Muscle of arm (tissue), 12 donors: ENCODE results near the gene BMX. TPM values are rescaled to one million over a fixed set of nuclear protein-coding genes. Genes with fewer than 3 reads are reported as not detected.

ENCODE experiments used
- DNase-seq: peaks from one replicate; pipeline ENCODE4 v3.0.0-alpha.2; 2013
- polyA plus RNA-seq, 12 donors: library from polyadenylated mRNA; unstranded; fragments of 120-200 nt; gene quantifications; one replicate each; pipeline ENCODE4 v1.2.1, GENCODE V29; 2013; ENCODE audit not compliant: insufficient read length in 12 of 12

The BMX gene
- polyA plus RNA-seq, 12 donors: 1.4 to 5.6 (median 2.4) TPM; not detected in 2

DNA sequence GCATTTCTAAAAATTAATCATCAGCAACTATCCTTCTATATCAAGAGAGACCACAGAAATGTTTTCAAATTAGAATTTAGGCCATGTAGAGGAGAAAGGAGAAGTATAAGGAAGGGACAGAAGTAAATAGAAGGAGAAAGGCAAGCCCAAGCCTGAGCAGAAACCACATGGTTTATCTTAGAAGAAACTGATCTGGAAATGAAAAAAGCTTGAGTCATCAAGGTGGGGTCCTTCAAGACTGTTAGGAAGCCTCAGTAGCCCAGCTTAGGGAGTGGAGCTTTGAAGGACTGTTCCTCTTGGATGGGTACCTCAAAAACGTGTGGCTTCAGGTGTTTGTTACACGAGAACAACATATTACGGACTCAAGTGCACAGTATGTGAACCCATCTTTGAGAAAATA is 4.5 kb downstream of the BMX start:
- no peak for DNase-seq

DNA sequence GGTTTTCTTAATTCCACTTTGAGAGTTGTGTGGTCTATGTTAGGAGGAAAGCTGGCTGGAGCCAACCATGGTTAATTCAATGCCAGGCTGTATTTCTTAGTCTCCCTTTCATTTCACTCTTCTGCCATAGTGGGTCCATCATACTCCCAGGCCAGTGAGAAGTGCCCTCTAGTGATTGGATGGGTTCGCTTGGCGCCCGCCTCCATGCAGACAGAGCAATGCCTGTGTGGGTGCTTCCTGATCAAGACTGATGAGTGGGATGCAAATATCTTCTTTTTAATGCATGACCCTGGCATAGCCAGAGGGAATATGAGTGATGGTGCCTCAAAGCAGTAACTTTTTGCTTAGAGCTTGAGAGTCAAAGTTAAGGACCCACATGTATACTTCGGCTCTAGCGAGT is 6.4 kb downstream of the BMX start:
- DNase-seq: no peak

DNA sequence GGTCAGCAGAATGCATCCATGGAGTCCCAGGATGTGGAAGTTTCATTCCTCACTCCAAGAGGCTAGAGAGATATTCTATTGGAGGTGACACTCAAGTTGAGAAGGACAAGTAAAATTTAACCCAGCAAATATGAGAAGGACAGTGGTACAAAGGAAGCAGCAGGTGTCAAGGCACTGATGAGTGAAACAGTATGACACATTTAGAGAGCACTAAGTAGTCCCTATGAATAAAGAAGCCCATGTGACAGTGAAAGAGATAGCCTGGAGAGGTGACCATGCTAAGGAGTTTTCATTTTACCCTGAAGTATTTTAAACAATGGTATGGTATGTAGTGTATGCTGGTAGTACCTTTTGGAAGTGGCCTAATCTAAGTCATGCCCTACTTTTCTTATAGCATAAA is 9.2 kb downstream of the BMX start:
- DNase-seq: no peak

DNA sequence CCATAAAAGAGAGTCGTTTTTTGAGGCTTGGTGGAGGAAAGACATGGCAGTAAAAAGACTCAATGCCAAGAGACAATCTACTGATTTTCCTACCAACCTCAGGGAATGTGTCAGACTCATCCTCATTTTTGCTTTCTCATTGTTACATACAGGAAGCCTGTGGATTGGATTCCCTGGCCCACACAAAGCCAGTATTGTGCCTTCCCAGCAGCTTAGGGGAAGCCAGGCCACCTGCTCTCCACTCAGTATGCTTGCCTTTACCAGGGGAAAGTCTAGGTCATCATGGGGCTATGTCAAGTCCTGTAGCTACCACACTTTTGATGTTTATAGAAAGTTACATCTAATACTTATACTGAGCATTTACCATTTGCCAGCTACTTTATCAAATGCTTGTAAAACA is 11.0 kb downstream of the BMX start:
- no peak for DNase-seq

DNA sequence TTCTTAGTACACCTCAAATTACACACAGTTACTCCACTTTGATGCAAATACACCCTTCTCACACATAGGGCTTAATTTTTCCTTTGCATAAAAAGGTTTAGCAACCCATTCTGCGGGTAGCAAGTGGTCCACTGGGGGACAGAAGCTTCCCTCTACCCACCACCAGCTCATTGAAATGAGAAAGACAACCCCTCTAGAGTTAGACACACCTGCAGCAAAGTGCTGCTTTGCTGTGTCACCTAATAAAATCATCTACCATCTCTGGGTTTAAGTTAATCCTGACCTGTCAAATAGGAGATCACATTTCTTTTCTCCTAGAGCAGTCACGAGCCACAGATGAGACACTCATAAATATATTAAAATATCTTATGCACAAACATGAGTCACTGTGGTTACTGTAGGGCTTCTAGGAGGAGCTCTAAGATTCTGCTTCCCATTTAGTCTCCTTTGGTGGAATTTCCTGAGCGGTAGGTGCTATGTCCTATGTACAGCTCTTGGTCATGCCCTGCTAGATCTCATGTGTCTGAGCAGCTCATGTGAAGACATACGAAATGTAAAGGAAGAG is 11.9 kb downstream of the BMX start:
- no peak for DNase-seq

DNA sequence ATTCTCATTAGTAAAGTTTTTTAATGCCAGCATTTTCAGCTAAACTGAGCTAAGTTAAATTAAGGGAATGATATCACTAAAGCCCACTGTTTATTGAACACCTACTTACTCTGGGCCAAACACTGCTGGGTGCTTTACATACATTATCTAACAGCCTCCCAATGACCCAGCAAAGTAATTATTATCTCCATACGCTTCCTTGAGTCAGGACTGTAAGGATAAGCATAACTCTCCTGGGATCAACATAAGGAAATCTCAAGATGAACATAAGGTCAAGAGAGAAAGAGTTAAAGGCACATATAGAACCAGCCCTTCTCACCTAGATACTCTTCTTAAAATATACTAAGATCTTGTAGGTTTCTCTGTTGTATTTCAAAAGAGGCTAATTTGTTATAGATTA is 13.7 kb downstream of the BMX start:
- no peak for DNase-seq

DNA sequence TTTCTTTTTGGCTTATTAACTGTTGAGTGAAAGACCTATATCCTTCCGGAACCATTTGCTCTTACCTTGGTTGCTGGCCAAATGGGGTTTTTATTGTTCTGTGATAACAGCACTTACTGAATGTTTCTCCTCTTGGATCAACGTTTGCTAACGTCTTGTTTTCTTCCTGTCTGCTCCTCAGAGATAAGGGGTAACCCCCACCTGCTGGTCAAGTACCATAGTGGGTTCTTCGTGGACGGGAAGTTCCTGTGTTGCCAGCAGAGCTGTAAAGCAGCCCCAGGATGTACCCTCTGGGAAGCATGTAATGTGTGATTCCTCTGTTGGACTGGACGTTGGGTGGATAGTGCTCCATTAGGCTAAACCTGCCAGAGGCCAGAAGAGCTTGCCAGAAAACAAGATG is 15.3 kb downstream of the BMX start:
- no peak for DNase-seq

DNA sequence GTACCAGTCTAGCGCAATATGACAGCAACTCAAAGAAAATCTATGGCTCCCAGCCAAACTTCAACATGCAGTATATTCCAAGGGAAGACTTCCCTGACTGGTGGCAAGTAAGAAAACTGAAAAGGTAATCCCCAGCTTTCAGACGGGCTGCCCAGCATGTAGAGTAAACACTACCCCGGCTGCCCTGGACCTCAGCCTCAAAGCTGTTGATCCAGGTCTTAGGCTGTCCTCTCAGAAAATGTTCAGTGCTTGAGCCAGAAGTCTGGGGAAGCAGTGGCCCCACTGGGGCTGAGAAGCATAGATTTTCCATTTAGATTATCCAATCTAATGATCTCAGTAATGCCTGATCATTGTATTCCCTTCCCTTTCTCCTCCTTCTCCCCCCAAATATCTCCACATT is 21.9 kb downstream of the BMX start:
- no peak for DNase-seq

DNA sequence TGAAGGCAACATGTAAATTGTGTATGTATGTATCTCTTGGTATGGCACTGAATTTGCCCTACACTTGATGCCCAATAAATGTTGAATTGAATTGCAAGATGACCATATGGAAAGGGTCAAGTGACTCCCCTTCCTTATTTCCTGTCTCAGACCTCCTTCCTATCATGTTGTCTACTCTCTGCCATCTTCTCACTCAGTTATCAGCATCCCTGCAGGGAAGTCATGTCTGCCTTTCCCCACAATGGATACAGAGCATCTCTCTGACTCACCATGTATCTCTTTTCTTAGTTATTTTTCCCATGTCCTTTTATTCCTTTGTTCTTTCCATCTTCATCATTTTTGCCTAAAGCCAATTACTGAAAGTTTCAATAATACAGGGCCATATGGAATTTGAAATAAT is 22.5 kb downstream of the BMX start:
- DNase-seq: no peak

DNA sequence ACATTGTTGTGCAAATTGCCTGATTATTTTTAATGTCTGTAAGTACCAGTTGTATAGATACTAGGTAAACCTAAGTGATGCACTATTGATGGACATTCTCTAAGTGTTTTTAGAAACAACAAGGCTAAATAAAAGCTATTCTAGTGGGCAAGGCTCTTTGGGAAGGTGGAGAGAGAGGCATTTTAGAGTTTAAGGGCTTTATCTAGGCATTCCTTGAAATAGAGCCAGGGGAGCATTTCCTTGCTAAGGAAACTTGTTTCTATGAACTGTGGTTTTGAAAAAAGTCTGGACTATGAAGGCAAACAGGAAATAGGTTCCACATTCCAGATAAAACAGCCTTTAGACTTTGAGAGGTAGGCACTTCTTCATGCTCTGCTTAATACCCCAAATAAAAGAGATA is 23.8 kb downstream of the BMX start:
- no peak for DNase-seq

DNA sequence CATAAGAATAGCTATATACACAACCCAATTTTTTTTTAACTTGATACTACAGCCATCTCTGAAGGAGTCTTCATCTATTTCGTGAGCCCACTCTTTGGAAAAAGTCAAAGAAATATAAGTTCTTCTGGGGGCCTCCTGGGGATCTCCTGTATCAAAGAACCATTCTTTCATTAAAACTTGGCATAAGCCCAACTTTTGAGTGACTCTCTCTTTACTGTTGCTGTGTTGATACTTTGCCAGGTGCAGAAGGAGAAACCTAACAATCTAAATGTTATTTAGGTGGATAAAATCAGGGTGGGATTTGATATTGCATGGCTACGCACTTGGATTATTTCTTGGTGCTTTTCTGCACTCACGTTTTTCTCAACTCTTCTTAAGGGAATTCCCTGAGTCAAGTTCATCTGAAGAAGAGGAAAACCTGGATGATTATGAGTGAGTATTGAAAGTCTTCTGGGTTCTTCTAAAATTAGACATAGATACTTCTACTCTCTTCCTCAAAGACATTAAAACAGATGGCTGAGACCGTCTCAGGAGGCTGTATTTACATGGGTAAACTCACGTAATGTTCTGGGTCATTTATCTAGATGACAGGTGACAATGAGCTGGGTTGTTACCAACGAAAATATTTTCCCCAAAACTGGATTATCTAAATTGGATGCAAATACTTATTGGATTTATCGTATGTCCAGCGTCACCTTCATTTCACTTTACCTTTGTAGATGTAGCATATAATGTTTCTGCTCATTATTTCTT is 25.2 kb downstream of the BMX start:
- no peak for DNase-seq

DNA sequence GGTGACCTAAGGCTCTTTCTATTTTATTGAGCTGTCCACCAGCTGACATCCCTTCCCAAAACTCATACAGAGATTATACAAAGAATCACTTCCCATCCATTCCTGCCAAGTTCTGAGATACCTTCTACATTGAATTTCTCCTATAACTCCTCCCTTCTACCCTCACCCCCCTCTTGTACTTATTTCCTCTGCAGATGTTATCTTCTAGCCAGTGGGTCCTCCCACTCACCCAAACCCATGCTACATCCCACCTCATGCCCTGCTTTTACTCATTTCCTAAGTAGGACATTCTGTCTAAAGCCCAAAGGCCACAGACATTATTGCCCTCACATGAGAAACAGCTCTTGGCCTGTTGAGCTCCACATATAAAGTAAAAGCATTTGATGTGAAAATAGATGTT is 28.6 kb downstream of the BMX start:
- no peak for DNase-seq

DNA sequence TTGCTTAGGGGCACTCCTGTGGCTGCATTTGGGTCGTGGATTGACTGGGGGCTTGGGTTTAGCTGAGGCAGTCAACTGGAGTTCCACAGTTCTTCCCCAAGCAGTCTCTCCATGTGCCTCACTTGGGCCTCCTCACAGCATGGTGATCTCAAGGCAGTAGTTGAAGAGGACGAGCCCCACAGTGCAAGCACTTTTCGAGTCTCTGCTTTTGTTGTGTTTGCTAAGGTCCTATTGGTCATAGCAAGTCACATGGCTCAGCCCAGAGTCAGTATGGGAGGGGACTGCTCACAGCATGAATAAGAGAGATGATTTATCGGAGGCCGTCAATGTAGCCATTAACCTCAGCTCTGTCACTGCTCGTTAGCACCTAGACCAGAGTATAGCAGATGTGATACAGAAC is 29.7 kb downstream of the BMX start:
- DNase-seq: no peak

DNA sequence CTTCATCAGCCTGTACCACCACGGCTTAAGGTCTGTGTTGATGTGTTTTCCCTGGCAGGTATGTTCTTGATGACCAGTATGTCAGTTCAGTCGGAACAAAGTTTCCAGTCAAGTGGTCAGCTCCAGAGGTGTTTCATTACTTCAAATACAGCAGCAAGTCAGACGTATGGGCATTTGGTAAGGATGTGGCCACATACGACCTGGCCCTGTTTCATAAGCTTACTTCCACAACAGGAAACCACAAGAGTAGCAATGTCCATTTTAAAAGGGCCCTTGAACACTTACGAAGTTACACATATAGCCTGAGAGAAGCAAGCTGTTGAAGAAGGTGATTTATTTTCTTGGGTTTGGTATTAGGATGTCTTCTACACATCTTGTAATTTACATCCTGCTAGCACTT is 46.1 kb downstream of the BMX start:
- no peak for DNase-seq

DNA sequence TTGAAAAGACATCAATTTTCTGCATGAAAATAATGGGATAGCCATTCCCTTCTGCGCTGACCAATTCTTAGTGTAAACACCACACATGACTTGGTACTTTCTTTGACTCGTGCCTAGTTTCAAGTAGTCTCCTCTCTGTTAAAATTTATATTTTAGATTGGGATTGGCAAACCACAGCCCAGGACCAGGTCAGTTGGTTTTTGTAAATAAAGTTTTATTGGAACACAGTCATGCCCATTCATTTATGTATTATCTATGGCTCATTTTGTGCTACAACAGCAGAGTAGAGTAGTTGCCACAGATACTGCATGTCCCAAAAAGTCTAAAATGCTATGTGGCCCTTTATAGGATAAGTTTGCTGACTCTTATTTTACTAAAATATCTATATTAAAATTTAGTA is 46.7 kb downstream of the BMX start:
- DNase-seq: no peak

DNA sequence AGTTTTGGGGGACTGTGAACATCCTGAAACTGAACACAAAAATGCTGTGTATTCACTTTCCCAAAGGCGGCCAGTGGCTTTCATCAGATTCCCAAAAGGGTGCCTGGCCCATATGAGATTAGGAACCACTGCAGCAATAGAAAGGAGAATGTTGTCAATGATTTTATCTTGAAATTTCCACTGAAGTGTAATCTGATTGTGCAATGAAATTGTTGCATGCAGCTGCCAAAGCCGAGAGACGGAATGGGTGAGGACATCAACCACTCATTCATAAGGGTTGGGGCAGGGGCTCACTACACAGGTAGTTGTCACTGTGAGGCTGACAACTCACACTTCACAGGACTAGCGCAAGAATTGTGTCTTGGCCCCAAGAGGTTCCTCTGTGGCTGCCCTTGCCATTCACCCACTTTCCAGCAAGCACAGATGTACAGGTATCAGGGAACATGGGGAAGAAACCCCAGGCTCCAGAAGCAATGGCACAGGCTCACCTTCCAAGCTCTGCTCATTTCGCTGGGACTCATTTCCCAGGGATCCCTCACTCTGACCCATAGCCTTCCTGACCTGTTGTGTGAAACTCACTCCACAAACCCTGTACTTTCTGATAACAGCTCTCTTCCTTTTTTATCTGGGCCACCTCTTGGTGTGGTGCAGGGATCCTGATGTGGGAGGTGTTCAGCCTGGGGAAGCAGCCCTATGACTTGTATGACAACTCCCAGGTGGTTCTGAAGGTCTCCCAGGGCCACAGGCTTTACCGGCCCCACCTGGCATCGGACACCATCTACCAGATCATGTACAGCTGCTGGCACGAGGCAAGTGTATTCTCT is 48.8 kb downstream of the BMX start:
- no peak for DNase-seq

DNA sequence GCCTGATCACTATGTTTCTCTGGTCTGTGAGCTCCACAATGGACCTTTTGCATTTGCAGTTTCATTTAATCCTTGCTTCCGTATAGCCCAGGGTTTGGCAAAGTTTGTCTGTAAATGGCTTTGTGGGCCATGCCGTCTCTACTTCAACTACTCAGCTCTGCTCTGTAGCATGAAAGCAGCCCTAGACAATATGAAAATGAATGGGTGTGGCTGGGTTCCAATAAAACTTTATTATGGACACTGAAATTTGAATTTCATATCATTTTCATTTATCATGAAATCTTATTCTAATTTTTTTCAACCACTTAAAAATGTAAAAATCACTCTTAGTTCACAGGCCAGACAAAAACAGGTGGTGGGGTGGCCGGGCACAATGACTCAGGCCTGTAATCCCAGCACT is 58.6 kb downstream of the BMX start:
- no peak for DNase-seq

DNA sequence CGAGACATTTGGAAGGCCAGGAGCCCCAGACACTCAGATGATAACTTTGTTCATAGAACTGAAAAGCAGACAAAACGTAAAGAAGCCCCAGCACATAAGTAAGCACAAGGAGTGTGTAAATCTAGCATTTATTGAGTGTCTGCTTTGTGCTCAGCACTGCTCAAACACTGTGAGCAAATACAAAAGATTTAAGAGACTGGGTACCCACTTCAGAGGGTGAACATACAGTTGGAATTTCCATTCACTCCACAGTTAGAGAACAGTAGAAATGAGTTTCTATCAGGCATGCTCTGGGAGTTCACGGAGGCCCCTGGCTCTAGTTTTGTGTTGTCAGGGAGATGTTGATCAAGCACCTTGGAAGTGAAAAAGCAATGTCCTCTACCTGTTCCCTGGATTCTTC is 60.3 kb downstream of the BMX start:
- no peak for DNase-seq

DNA sequence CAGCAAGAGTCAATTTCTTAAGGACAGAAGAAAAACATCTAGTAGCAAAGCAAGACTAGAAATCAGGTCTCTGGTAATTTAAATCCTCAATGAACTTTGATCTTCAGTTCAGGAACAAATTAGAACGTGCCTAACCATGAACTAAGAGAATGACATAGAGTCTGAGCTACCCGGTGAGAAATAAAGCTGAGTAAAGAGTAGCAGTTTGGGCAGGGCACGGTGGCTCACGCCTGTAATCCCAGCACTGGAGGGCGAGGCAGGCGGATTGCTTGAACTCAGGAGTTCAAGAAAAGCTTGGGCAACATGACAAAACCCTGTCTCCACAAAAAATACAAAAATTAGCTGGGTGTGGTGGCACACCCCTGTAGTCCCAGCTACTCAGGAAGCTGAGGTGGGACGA is 62.4 kb downstream of the BMX start:
- no peak for DNase-seq

DNA sequence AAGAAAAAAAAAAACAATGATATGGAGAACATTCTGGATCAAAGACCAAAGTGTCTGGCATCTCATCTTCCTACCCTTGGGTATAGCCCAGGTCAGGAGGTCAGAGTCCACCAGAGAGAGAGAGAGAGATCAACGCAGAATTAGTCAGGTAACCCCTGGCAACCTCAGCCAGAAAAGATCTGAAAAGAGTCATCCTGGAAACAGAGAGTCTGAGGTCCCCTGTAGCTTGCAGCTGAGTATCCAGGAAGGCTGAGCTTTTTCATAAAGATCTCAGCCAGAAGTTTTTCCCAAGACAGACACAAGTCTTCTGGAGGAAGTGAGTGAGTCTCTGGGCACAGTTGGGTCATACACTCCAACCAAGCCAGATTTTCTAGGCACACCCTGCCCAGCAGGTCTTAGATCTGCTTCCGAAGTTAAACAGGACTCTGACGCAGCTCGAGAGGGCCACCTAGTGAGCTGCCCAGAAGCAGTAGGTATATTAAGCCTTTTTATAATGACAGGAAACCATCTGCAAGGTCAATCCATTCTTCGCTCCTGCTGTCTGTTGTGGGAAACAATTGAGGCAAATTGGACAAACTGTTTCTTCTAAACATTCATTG is 64.5 kb downstream of the BMX start:
- peak; percentile 23 for DNase-seq

DNA sequence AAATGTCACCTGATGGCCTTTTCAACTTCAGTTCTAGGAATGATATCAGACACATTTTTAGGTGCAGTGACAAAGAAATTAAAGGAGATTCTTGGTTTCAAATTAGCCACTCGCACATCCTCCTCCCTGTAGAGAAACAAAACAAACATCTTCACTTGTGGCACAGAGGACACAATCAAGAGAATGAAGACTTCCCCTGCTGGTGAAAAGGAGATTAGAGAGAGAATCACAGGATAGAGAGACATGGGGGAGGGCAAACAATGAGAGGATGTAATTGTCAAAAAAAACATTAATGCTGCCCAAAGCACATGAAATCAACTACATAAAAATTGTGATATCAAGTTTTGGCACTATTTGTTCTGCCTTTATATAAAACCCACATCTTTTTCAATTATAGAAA is 65.6 kb downstream of the BMX start:
- DNase-seq: no peak

DNA sequence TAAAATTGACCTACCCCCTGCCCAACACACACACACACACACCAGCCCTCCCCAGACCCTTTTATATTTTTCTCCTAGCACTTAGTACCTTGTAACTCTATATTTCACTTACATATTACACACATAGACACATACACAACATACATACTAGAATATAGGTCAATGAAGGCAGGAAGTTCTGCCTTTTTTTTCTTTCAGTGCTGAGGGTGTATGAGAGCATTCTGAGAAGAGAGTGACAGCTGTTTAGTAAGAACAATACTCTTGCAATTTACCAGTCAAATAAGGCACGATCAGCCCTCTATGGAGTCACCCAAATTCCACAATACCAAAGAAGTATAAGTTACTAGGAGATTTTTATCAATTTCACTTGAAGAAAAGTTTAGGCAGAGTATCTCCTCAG is 66.7 kb downstream of the BMX start:
- no peak for DNase-seq
